Measurements from ENCODE around the gene EEF1AKMT1.

- TF ChIP-seq, protein P1, sequence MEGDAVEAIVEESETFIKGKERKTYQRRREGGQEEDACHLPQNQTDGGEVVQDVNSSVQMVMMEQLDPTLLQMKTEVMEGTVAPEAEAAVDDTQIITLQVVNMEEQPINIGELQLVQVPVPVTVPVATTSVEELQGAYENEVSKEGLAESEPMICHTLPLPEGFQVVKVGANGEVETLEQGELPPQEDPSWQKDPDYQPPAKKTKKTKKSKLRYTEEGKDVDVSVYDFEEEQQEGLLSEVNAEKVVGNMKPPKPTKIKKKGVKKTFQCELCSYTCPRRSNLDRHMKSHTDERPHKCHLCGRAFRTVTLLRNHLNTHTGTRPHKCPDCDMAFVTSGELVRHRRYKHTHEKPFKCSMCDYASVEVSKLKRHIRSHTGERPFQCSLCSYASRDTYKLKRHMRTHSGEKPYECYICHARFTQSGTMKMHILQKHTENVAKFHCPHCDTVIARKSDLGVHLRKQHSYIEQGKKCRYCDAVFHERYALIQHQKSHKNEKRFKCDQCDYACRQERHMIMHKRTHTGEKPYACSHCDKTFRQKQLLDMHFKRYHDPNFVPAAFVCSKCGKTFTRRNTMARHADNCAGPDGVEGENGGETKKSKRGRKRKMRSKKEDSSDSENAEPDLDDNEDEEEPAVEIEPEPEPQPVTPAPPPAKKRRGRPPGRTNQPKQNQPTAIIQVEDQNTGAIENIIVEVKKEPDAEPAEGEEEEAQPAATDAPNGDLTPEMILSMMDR (IDR thresholded peaks at IDR 0.05; ENCODE audit: low read depth, low read length): no peak
- no peak for TF ChIP-seq EZH2phosphoT487 (IDR thresholded peaks at IDR 0.05; ENCODE audit: low read depth)
Measured at GRCh38 chr13:20691616-20692015, 82.1 kb downstream of the EEF1AKMT1 start.

Data from OCI-LY3 (cell line).